Psoas muscle (tissue), 8 donors: ENCODE data around the gene GPR176. TPM values are rescaled to one million over a fixed set of nuclear protein-coding genes. Genes with fewer than 3 reads are reported as not detected.

Source experiments
- ATAC-seq, 4 donors: fragments of 200-7000 bp; cut with Tn5 transposase; one replicate each; pipeline ENCODE4 v1.9.1; 2020; ENCODE audit warnings: moderate library complexity in 3 of 4, mild to moderate bottlenecking in 2 of 4
- DNase-seq, 2 donors: peaks; one replicate each; pipeline ENCODE4 v3.0.0-alpha.2; 2020
- H3K27ac ChIP-seq: fragments of 200-600 bp; one replicate; pipeline ENCODE4 v1.8.0; 2022
- H3K27me3 ChIP-seq, 3 donors: fragments of 200-600 bp in 1 of 3; one replicate each; pipeline versions ENCODE4 v1.6.1 to v1.8.0; 2013 to 2022; ENCODE audit warnings: low read length in 2 of 3, mild to moderate bottlenecking in 2 of 3, moderate library complexity in 1 of 3; ENCODE audit not compliant: insufficient read depth in 3 of 3
- H3K36me3 ChIP-seq, 2 donors: fragments of 200-600 bp in 1 of 2; one replicate each; pipeline versions ENCODE4 v1.6.1 to v1.8.0; 2013 to 2022; ENCODE audit warnings: low read depth in 1 of 2, mild to moderate bottlenecking in 1 of 2, moderate library complexity in 1 of 2; ENCODE audit not compliant: insufficient read depth in 1 of 2
- H3K4me1 ChIP-seq: fragments of 200-600 bp; one replicate; pipeline ENCODE4 v1.8.0; 2022
- H3K4me3 ChIP-seq: fragments of 200-600 bp; one replicate; pipeline ENCODE4 v1.8.0; 2022; ENCODE audit warnings: mild to moderate bottlenecking
- H3K9me3 ChIP-seq: fragments of 200-600 bp; one replicate; pipeline ENCODE4 v1.8.0; 2022
- CTCF ChIP-seq: fragments of 200-600 bp; IDR thresholded peaks from one replicate; pipeline ENCODE4 v1.8.0; 2022; ENCODE audit warnings: antibody characterized with exemption
- WGBS, 3 donors: extraction: QIAGEN DNeasy Blood & Tissue Kit; methylation state at CpG; one replicate each; pipeline versions ENCODE4 v1.1.6 to v1.1.7; 2013; 5-methylcytosine and 5-hydroxymethylcytosine counted together
- intact Hi-C, 2 donors: fragments of 100-400 bp; cut with DNase I; formaldehyde crosslinking; loops; one replicate each; pipeline versions ENCODE4 v1.11.0 to v1.14.2; 2022
- polyA plus RNA-seq, 3 donors: library from polyadenylated mRNA; stranded (reverse); fragments of 200-250 nt; gene quantifications; one replicate each; pipeline ENCODE4 v1.2.3, GENCODE V29; 2013
- total RNA-seq, 4 donors: library from RNA; stranded (reverse); fragmentation: NEBNext Ultra II Directional in 2 of 4; extraction: Animal tissue kit (Norgen Biotek cat#: 25700) in 2 of 4; gene quantifications; one replicate each; pipeline versions ENCODE4 v1.2.1 to v1.2.4, GENCODE V29; 2021 to 2023
- donor health status: healthy with polysubstance abuse.
- donor health status: DM: no; HTN: no; CAD: no; lungs with moderate emphysema.
- donor health status: Bipolar disorder and iron deficiency.
- donor health status: healthy.
- donor health status: DM: yes; HTN: yes; CAD: no.
- donor health status: DM: no; HTN: no; CAD: no.
- donor health status: DM: no; HTN: no; CAD: no.
- donor health status: DM: yes; HTN: yes; CAD: no.

Gene GPR176
- total and polyA plus RNA-seq, 7 donors: 0.30 to 1.3 (median 0.83) TPM

GRCh38 chr15:39946862-39947261, 26.8 kb upstream of the GPR176 start:
- no peak overlapping the region for H3K27ac ChIP-seq
- H3K36me3 ChIP-seq: peaks cover 8 to 98% of the 10 kb centered on the region in 2 donors
- TF ChIP-seq CTCF: no peak
- ATAC-seq (no peak), DNase-seq (no peak)
- intact Hi-C loops: no loop called here
- H3K4me1 ChIP-seq: no peaks in the 10 kb centered on the region
- no peaks in the 10 kb centered on the region for H3K9me3 ChIP-seq
- H3K27me3 ChIP-seq: no peaks in the 10 kb centered on the region
- H3K4me3 ChIP-seq: no peak overlapping the region
- 74 to 83% (median 78%) methylated on average over 3 of the region's 3 CpGs for WGBS, 3 donors

GRCh38 chr15:39944726-39945125, 24.7 kb upstream of the GPR176 start:
- H3K4me1 ChIP-seq: no peaks in the 10 kb centered on the region
- DNase-seq (no peak), ATAC-seq (no peak)
- H3K27ac ChIP-seq: no peak overlapping the region
- H3K9me3 ChIP-seq: no peaks in the 10 kb centered on the region
- intact Hi-C loops: no loop called here
- TF ChIP-seq CTCF: no peak
- H3K27me3 ChIP-seq: no peaks in the 10 kb centered on the region
- WGBS, 3 donors: 88 to 94% (median 91%) methylated on average over 4 of the region's 4 CpGs
- H3K4me3 ChIP-seq: no peak overlapping the region
- peaks cover 3 to 98% of the 10 kb centered on the region in 2 donors for H3K36me3 ChIP-seq

- DNase-seq (no peak), ATAC-seq (no peak)
- no peak overlapping the region for H3K4me3 ChIP-seq
- WGBS, 3 donors: 89 to 95% (median 91%) methylated on average over 3 of the region's 3 CpGs
- H3K27ac ChIP-seq: no peak overlapping the region
- H3K4me1 ChIP-seq: peaks cover 12% of the 10 kb centered on the region
- TF ChIP-seq CTCF: no peak
- peaks cover 3 to 90% of the 10 kb centered on the region in 2 donors for H3K36me3 ChIP-seq
- H3K9me3 ChIP-seq: no peaks in the 10 kb centered on the region
- no peaks in the 10 kb centered on the region for H3K27me3 ChIP-seq
- intact Hi-C loops: no loop called here
Measured at GRCh38 chr15:39942753-39943150, 22.7 kb upstream of the GPR176 start.

DNA sequence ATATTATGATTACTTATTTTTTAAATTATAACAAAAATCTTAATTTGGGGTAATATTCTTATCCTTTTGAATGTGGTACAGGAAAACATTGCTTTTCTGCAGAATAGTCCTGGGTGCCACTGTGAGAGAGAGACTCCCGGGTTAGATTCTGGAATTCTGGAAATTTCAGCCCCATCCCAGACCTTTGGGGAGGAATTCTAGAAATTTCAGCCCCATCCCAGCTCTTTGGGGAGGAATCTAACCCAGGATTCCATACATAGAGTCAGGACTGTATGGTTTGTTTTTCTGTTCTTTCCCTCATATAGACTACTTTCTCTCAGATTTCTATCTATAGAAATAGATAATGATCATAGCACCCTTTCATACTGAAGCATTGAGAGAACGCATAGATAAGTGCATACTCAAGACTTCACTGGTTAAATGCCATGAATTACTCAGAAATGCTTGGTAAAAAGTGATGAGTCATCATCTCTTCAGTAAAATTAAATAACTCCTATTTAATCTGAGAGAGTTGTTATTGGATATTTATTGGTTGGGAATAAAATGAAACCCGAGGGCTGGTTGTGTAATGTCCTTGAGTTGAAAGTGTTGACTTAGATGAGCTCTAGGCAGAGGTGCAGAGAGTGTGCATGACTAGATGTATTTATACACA, 22.2 kb upstream of the GPR176 start:
- no peak overlapping the region for H3K27ac ChIP-seq
- 90 to 94% (median 91%) methylated on average over 3 of the region's 3 CpGs for WGBS, 3 donors
- intact Hi-C loops: no loop called here
- no peak for TF ChIP-seq CTCF
- no peaks in the 10 kb centered on the region for H3K9me3 ChIP-seq
- H3K27me3 ChIP-seq: no peaks in the 10 kb centered on the region
- H3K4me1 ChIP-seq: peaks cover 12% of the 10 kb centered on the region
- ATAC-seq (no peak), DNase-seq (no peak)
- H3K36me3 ChIP-seq: peaks cover 3 to 85% of the 10 kb centered on the region in 2 donors
- no peak overlapping the region for H3K4me3 ChIP-seq
